ENCODE results near the gene FDX1. TPM values are rescaled to one million over a fixed set of nuclear protein-coding genes. Genes with fewer than 3 reads are reported as not detected.
A peak's percentile ranks its signal among the peaks of the same experiment; 100 is the strongest.

Gene FDX1
- total RNA-seq, 1 donor from 2014 or later = 26.3 TPM

DNA sequence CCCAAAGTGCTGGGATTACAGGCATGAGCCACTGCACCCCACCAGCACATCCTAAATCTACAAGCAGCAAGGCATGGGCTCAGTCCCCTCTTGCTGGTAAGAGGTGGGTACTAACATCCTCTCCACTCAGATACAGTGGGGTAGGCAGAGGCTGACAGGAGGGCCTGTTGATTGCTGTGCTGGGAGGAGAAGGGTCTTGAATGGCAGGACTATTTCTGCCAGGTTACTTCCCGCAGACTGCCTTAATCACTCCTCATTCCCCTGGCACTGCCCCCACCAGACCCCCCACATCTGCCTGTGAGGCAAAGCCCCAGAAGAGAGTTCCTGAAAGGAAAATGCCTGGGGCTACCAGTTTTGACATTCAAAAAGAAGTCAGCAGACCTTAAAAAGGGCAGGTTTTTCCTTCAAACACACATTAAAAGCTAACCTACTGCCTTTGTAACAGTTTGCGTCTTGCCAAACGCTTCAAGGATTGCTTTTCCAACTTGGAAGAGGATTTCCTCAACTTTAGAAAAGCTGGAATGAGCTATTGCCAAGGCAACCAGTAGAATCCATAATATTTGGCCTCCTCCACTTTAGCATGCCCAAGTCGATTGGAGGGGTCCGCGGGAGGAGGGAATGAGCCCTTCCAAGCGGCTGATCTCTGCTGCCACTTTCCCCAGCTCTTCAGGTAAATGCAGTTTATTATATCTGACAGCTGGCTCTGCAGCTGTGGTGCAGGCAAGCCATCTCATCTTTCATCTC lies 62.0 kb downstream of the FDX1 start:
- peaks cover 19% of the 10 kb centered on the region for H3K9me3 ChIP-seq (replicated peaks)
- no peaks in the 10 kb centered on the region for H3K4me1 ChIP-seq
- TF ChIP-seq, protein P1, sequence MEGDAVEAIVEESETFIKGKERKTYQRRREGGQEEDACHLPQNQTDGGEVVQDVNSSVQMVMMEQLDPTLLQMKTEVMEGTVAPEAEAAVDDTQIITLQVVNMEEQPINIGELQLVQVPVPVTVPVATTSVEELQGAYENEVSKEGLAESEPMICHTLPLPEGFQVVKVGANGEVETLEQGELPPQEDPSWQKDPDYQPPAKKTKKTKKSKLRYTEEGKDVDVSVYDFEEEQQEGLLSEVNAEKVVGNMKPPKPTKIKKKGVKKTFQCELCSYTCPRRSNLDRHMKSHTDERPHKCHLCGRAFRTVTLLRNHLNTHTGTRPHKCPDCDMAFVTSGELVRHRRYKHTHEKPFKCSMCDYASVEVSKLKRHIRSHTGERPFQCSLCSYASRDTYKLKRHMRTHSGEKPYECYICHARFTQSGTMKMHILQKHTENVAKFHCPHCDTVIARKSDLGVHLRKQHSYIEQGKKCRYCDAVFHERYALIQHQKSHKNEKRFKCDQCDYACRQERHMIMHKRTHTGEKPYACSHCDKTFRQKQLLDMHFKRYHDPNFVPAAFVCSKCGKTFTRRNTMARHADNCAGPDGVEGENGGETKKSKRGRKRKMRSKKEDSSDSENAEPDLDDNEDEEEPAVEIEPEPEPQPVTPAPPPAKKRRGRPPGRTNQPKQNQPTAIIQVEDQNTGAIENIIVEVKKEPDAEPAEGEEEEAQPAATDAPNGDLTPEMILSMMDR (IDR thresholded peaks at IDR 0.05; ENCODE audit: borderline replicate concordance) = no peak
- no peak overlapping the region for H3K27ac ChIP-seq (replicated peaks)
- no peak overlapping the region for H3K4me3 ChIP-seq
- DNase-seq = no peak
- peaks cover 7% of the 10 kb centered on the region for H3K27me3 ChIP-seq (ENCODE audit: low read depth)
- no peaks in the 10 kb centered on the region for H3K36me3 ChIP-seq
- intact Hi-C loops (cut with micrococcal nuclease) = no loop called here

GRCh38 chr11:110492321-110492685 lies 62.6 kb downstream of the FDX1 start:
- Histone ChIP-seq H3K9me3 (replicated peaks) (peaks cover 19% of the 10 kb centered on the region), H3K4me1 (peaks cover 3% of the 10 kb centered on the region), H3K4me3 (no peak overlapping the region), H3K27me3 (ENCODE audit: low read depth) (peaks cover 1% of the 10 kb centered on the region), H3K27ac (replicated peaks) (no peak overlapping the region), H3K36me3 (no peaks in the 10 kb centered on the region)
- DNase-seq = no peak
- TF ChIP-seq, protein P1 (IDR thresholded peaks at IDR 0.05; ENCODE audit: borderline replicate concordance) = no peak
- intact Hi-C loops (cut with micrococcal nuclease) = no loop called here

DNA sequence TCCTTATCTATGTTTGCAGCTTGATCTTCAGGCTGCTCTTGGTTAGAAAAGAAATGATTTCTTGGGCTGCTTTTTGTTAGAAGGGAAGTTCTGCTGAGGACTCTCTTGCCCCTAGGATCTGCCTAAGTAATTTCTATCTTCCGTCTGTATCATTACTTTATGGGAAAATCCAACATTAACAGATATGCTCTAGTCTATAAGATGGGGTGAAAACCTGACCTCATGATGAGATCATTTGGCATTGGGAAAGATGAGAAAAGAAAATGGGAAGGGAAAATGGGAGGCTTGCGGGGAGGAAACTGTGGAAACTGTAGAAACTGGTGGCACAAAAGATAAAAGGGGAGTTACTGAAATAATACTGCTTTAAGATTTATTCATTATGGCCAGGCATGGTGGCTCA lies 63.6 kb downstream of the FDX1 start:
- H3K36me3 ChIP-seq = no peaks in the 10 kb centered on the region
- peaks cover 8% of the 10 kb centered on the region for H3K4me1 ChIP-seq
- H3K27me3 ChIP-seq (ENCODE audit: low read depth) = no peaks in the 10 kb centered on the region
- intact Hi-C loops (cut with micrococcal nuclease) = no loop called here
- DNase-seq = no peak
- TF ChIP-seq, protein P1 (IDR thresholded peaks at IDR 0.05; ENCODE audit: borderline replicate concordance) = no peak
- no peak overlapping the region for H3K4me3 ChIP-seq
- H3K27ac ChIP-seq (replicated peaks) = no peak overlapping the region
- peaks cover 19% of the 10 kb centered on the region for H3K9me3 ChIP-seq (replicated peaks)

DNA sequence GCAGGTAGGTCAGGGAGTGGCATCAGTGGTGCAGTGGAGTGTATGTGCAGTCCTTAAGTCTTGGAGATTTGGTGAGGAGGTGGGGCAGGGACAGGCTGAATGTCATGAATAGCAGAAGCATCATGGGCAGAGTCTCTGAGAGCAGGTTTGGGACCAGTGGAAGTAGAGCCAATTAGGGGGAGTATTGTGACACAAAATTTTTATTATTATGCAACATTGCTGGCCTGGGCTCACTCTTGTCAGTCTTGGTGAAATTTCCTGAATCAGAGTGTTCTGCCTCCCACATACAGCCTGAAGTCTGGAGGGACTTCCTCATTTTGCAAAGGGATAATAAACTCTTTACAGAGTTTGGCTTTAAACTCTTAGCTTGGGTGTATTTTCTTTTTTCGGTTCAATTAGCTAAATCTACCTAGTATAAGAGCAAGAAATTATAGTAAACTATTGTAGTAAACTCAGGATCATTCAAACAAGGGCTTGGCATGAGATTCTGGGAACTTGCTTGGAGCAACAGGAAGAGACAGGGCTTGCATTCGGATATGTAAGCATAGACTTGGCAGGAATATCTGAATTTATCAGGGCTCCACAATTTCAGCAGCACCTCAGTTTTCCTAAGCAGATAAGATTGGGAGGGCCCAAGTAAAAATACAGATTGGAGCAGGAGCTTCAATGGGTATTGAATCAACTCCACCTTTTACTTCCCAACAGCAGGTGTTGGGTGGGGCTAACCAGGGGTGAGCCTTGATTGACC lies 67.7 kb downstream of the FDX1 start:
- TF ChIP-seq, protein P1 (IDR thresholded peaks at IDR 0.05; ENCODE audit: borderline replicate concordance) = no peak
- H3K9me3 ChIP-seq (replicated peaks) = peaks cover 29% of the 10 kb centered on the region
- H3K36me3 ChIP-seq = no peaks in the 10 kb centered on the region
- peak overlapping the region; percentile 6 for H3K27ac ChIP-seq (replicated peaks)
- H3K4me1 ChIP-seq = peaks cover 8% of the 10 kb centered on the region
- H3K4me3 ChIP-seq = no peak overlapping the region
- intact Hi-C loops (cut with micrococcal nuclease) = no loop called here
- H3K27me3 ChIP-seq (ENCODE audit: low read depth) = no peaks in the 10 kb centered on the region
- DNase-seq = no peak

- H3K27me3 ChIP-seq (ENCODE audit: low read depth) = no peaks in the 10 kb centered on the region
- H3K4me3 ChIP-seq = no peak overlapping the region
- intact Hi-C loops (cut with micrococcal nuclease) = no loop called here
- H3K4me1 ChIP-seq = peaks cover 8% of the 10 kb centered on the region
- no peak for DNase-seq
- H3K27ac ChIP-seq (replicated peaks) = no peak overlapping the region
- TF ChIP-seq, protein P1 (IDR thresholded peaks at IDR 0.05; ENCODE audit: borderline replicate concordance) = no peak
- H3K9me3 ChIP-seq (replicated peaks) = peaks cover 11% of the 10 kb centered on the region
- no peaks in the 10 kb centered on the region for H3K36me3 ChIP-seq
Observed at GRCh38 chr11:110501428-110501827, 71.7 kb downstream of the FDX1 start.

Data from left ventricle myocardium inferior (tissue), 1 donor.